Right atrium auricular region (tissue), 2 donors: Measurements from ENCODE around the gene TTYH1. TPM values are rescaled to one million over a fixed set of nuclear protein-coding genes. Genes with fewer than 3 reads are reported as not detected.

ENCODE experiments used
- DNase-seq: peaks from one replicate; pipeline ENCODE4 v3.0.0-alpha.2; 2019; ENCODE audit warnings: low spot score
- H3K27ac ChIP-seq, 2 donors: fragments of 200-600 bp; sonication (generic); 1 replicate in 1 of 2; 2 replicates in 1 of 2; pipeline ENCODE4 v1.5.1; 2016 to 2019
- H3K27me3 ChIP-seq, 2 donors: fragments of 200-600 bp; sonication (generic); one replicate each; pipeline versions ENCODE4 v1.5.1 to v1.6.0; 2017 to 2019
- H3K36me3 ChIP-seq: fragments of 200-600 bp; sonication (generic); one replicate; pipeline ENCODE4 v1.5.1; 2016
- H3K4me1 ChIP-seq, 2 donors: fragments of 200-600 bp; sonication (generic); one replicate each; pipeline versions ENCODE4 v1.5.1 to v1.6.0; 2017 to 2019
- H3K4me3 ChIP-seq, 2 donors: fragments of 200-600 bp; sonication (generic); 1 replicate in 1 of 2; 2 replicates in 1 of 2; pipeline ENCODE4 v1.5.1; 2017 to 2019; ENCODE audit warnings: mild to moderate bottlenecking in 1 of 2, moderate library complexity in 1 of 2
- H3K9me3 ChIP-seq, 2 donors: fragments of 200-600 bp; sonication (generic); one replicate each; pipeline ENCODE4 v1.5.1; 2019
- total RNA-seq, 2 donors: library from RNA; depleted of rRNA; stranded (reverse); fragments of >200 nt; gene quantifications; one replicate each; pipeline ENCODE4 v1.1.0, GENCODE V29; 2016
- TF ChIP-seq, protein P1 (sequence below), 2 donors: fragments of 200-600 bp; sonication (generic); IDR thresholded peaks; one replicate each; pipeline ENCODE4 v1.5.1; 2019; ENCODE audit warnings: antibody characterized with exemption in 2 of 2

TTYH1 gene
- total RNA-seq, 2 donors from 2014 or later = 1.7 to 2.7 TPM

DNA sequence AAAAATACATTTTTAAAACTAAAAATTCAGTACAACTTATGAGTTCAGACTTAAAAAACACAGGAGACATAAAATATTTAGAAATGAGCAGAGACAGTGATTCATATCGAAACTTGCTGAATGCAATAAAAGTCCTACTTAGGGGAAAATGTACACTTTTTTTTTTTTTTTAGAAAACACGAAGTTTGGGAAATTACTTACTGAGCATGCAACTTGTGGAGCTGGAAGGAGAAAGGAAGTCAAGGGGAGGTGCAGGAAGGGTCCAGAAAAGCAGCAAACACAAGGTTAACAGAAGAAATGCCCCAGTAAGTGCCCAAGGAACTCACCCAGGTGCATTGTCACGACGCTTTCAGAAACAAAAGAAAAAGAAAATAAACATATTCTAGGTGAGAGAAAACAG, 31.9 kb upstream of the TTYH1 start:
- Histone ChIP-seq H3K27me3 (no peaks in the 10 kb centered on the region), H3K27ac (no peak overlapping the region), H3K4me3 (no peak overlapping the region), H3K9me3 (no peaks in the 10 kb centered on the region), H3K36me3 (no peaks in the 10 kb centered on the region), H3K4me1 (peaks cover 0 to 5% of the 10 kb centered on the region in 2 donors)
- TF ChIP-seq, protein P1, sequence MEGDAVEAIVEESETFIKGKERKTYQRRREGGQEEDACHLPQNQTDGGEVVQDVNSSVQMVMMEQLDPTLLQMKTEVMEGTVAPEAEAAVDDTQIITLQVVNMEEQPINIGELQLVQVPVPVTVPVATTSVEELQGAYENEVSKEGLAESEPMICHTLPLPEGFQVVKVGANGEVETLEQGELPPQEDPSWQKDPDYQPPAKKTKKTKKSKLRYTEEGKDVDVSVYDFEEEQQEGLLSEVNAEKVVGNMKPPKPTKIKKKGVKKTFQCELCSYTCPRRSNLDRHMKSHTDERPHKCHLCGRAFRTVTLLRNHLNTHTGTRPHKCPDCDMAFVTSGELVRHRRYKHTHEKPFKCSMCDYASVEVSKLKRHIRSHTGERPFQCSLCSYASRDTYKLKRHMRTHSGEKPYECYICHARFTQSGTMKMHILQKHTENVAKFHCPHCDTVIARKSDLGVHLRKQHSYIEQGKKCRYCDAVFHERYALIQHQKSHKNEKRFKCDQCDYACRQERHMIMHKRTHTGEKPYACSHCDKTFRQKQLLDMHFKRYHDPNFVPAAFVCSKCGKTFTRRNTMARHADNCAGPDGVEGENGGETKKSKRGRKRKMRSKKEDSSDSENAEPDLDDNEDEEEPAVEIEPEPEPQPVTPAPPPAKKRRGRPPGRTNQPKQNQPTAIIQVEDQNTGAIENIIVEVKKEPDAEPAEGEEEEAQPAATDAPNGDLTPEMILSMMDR (IDR thresholded peaks at IDR 0.05) = no peak
- DNase-seq = no peak

- Histone ChIP-seq H3K36me3 (no peaks in the 10 kb centered on the region), H3K4me3 (peak overlapping the region in 1 of 2 donors; percentile 34), H3K4me1 (peaks cover 0 to 7% of the 10 kb centered on the region in 2 donors), H3K9me3 (no peaks in the 10 kb centered on the region), H3K27ac (no peak overlapping the region), H3K27me3 (no peaks in the 10 kb centered on the region)
- TF ChIP-seq, protein P1 (IDR thresholded peaks at IDR 0.05) = no peak
- no peak for DNase-seq
Observed at GRCh38 chr19:54387991-54388801, 27.1 kb upstream of the TTYH1 start.

DNA sequence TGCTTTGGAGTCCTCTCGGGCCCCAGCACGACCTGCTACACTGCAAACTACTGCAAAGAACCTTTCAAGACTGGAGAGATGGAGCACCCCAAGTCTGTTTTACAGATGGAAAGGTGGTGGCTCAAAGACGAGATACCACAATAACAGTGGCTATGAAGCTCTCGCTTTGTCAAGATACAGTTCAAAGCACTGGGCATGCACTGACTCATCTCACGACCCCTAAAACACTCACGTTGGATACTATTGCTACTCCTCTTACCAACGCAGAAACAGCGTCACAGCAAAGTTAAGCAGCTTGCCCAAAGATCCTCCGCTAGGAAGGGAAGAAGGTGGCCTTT, 26.5 kb upstream of the TTYH1 start:
- no peak for DNase-seq
- no peaks in the 10 kb centered on the region for H3K27me3 ChIP-seq
- H3K36me3 ChIP-seq = no peaks in the 10 kb centered on the region
- no peak overlapping the region for H3K27ac ChIP-seq
- H3K4me1 ChIP-seq = peaks cover 0 to 7% of the 10 kb centered on the region in 2 donors
- H3K9me3 ChIP-seq = no peaks in the 10 kb centered on the region
- TF ChIP-seq, protein P1 (IDR thresholded peaks at IDR 0.05) = no peak
- peak overlapping the region in 1 of 2 donors; percentile 34 for H3K4me3 ChIP-seq

- TF ChIP-seq, protein P1 (IDR thresholded peaks at IDR 0.05) = no peak
- DNase-seq = no peak
- no peak overlapping the region for H3K4me3 ChIP-seq
- H3K27me3 ChIP-seq = no peaks in the 10 kb centered on the region
- peaks cover 0 to 7% of the 10 kb centered on the region in 2 donors for H3K4me1 ChIP-seq
- H3K9me3 ChIP-seq = no peaks in the 10 kb centered on the region
- no peak overlapping the region for H3K27ac ChIP-seq
- H3K36me3 ChIP-seq = no peaks in the 10 kb centered on the region
Observed at GRCh38 chr19:54389553-54389952, 25.7 kb upstream of the TTYH1 start.

DNA sequence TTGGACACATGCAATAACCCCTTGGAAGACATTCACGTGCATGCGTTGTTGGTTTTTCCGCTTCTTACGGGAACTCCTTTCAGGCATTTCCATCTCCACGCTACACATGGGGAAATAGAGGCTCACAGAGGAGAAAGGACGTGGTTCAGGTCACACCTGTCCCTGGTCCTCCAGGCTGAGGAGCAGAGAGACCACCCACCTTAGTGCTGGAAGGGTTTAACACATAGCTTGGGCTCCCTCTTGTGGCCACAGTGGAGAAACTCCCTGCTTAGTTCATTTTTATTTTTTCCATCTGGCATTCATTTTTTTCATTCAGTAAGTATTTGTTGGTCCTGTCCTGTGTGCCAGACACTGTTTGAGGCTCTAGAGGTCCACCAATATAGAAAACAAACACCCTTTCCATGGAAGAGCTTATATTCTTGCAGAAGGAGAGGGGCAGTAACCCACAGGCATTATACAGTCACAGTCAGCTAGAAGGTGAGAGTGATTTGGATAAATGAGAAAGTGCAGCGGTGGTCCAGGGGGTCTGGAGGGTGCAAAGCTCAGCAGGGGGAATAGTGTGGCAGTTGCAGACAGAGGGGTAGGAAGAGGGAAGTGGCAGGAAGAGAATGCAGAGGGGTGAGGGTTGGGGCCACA, 24.2 kb upstream of the TTYH1 start:
- H3K9me3 ChIP-seq = no peaks in the 10 kb centered on the region
- TF ChIP-seq, protein P1 (IDR thresholded peaks at IDR 0.05) = peak; percentile 67 to 78
- H3K27ac ChIP-seq = no peak overlapping the region
- H3K27me3 ChIP-seq = no peaks in the 10 kb centered on the region
- no peaks in the 10 kb centered on the region for H3K36me3 ChIP-seq
- no peak for DNase-seq
- no peak overlapping the region for H3K4me3 ChIP-seq
- H3K4me1 ChIP-seq = peaks cover 0 to 7% of the 10 kb centered on the region in 2 donors
